Tibial nerve (tissue), 3 donors: Measurements from ENCODE around the gene SST.

ENCODE experiments used
- POLR2A ChIP-seq, 2 donors: fragments of 450-650 bp; IDR thresholded peaks; one replicate each; pipeline ENCODE4 v1.6.1; 2017; ENCODE audit warnings: antibody characterized with exemption in 2 of 2, mild to moderate bottlenecking in 2 of 2, moderate library complexity in 2 of 2
- TF ChIP-seq, protein P1 (sequence below), 5 experiments: fragments of 200-600 bp in 3 of 5; fragments of 450-650 bp in 2 of 5; sonication (generic) in 3 of 5; IDR thresholded peaks; one replicate each; pipeline ENCODE4 v1.5.1; 2016 to 2019; ENCODE audit warnings: antibody characterized with exemption in 5 of 5, mild to moderate bottlenecking in 3 of 5, moderate library complexity in 2 of 5

DNA sequence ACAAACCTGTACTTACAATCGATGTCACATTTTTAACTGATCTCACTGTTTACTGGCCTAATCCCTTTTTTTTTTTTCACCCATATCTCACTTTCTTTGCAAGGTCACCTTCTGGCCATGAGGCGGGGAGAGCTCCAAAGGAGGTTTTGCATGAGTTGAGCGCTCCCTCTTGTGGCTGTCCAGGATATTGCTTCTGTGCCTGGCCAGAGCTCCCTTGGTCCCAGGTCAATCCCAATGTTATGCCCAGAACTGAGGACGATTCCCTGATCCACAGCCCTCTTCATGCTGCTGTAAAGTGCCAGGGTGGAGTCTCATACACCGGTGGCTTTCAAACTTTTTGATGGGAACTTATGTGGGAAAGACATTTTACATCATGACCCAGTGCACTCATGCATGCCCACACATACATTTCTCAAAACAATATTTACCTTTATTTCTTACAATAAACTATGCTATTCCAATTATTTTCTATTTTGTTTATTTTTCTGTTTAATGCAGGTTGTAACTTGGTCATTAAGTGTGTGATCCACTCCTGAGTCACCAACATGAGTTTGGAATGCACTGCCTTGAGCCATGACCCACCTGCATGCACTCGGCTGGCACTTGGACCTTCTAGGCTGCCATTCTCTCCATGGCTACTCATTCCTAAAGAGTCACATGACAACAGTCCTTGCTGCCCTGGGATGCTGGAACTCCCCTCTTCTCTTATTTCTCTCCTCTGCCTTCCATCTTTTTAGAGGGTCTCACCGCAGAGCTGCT lies 9.6 kb upstream of the SST start:
- TF ChIP-seq POLR2A (IDR thresholded peaks at IDR 0.05), result no peak
- TF ChIP-seq, protein P1, sequence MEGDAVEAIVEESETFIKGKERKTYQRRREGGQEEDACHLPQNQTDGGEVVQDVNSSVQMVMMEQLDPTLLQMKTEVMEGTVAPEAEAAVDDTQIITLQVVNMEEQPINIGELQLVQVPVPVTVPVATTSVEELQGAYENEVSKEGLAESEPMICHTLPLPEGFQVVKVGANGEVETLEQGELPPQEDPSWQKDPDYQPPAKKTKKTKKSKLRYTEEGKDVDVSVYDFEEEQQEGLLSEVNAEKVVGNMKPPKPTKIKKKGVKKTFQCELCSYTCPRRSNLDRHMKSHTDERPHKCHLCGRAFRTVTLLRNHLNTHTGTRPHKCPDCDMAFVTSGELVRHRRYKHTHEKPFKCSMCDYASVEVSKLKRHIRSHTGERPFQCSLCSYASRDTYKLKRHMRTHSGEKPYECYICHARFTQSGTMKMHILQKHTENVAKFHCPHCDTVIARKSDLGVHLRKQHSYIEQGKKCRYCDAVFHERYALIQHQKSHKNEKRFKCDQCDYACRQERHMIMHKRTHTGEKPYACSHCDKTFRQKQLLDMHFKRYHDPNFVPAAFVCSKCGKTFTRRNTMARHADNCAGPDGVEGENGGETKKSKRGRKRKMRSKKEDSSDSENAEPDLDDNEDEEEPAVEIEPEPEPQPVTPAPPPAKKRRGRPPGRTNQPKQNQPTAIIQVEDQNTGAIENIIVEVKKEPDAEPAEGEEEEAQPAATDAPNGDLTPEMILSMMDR (IDR thresholded peaks at IDR 0.05), result peak; percentile 81 to 93 (median 88)
